ENCODE measurements around the gene SH3BP5. TPM values are rescaled to one million over a fixed set of nuclear protein-coding genes. Genes with fewer than 3 reads are reported as not detected.

The SH3BP5 gene
- total RNA-seq, 2 experiments from 2014 or later, result 15.1 to 31.3 TPM

- TF ChIP-seq, protein P1, sequence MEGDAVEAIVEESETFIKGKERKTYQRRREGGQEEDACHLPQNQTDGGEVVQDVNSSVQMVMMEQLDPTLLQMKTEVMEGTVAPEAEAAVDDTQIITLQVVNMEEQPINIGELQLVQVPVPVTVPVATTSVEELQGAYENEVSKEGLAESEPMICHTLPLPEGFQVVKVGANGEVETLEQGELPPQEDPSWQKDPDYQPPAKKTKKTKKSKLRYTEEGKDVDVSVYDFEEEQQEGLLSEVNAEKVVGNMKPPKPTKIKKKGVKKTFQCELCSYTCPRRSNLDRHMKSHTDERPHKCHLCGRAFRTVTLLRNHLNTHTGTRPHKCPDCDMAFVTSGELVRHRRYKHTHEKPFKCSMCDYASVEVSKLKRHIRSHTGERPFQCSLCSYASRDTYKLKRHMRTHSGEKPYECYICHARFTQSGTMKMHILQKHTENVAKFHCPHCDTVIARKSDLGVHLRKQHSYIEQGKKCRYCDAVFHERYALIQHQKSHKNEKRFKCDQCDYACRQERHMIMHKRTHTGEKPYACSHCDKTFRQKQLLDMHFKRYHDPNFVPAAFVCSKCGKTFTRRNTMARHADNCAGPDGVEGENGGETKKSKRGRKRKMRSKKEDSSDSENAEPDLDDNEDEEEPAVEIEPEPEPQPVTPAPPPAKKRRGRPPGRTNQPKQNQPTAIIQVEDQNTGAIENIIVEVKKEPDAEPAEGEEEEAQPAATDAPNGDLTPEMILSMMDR (conservative IDR thresholded peaks at IDR 0.05; ENCODE audit: low read length), result no peak
- TF ChIP-seq EZH2phosphoT487 (IDR thresholded peaks at IDR 0.05; ENCODE audit: borderline replicate concordance, low read depth, low read length), result no peak
- H3K27ac ChIP-seq (ENCODE audit: low read depth, low read length, poor library complexity, severe bottlenecking), result peak overlapping the region; percentile 60
- peak; percentile 51 for DNase-seq (ENCODE audit: low spot score)
- intact Hi-C loops (cut with micrococcal nuclease; ENCODE audit: unreplicated experiment), result no loop called here
- ChIA-PET POLR2A (interaction anchor here (0.7 to 1.8 kb wide), 10 partner anchors 9 to 207 kb away, joined by 3 to 16 read pairs (median 6); partner anchors contain the start of gene CAPN7), CTCF (ENCODE audit: unreplicated experiment) (interaction anchor here (2.2 kb wide), 1 partner anchor 11 kb away, joined by 11 read pairs; the partner anchor contains the start of gene CAPN7)
- H3K4me1 ChIP-seq (ENCODE audit: insufficient read depth, low read length, poor library complexity, severe bottlenecking), result peaks cover 43% of the 10 kb centered on the region
- peaks cover 10% of the 10 kb centered on the region; the same call in 1 of the 2 replicates for H3K79me2 ChIP-seq (ENCODE audit: insufficient read depth, low read depth, low read length)
- H3K9me3 ChIP-seq (ENCODE audit: low read length), result no peaks in the 10 kb centered on the region; the same call in 1 of the 2 replicates
- peak overlapping the region; percentile 64 for H3K4me2 ChIP-seq (ENCODE audit: low read length)
- no peak overlapping the region for H2AFZ ChIP-seq (ENCODE audit: low read length)
- H3K4me3 ChIP-seq (ENCODE audit: low read depth, low read length, poor library complexity, severe bottlenecking), result no peak overlapping the region
- H3K9me2 ChIP-seq (ENCODE audit: insufficient read depth, low read length), result no peaks in the 10 kb centered on the region
- H4K20me1 ChIP-seq (ENCODE audit: insufficient read depth, low read length), result no peaks in the 10 kb centered on the region
- H3K36me3 ChIP-seq (ENCODE audit: insufficient read depth, low read length), result peaks cover 85% of the 10 kb centered on the region
- BruUV-seq (replicated peaks), result no TSS peak
Observed at GRCh38 chr3:15217841-15218267, 114.5 kb downstream of the SH3BP5 start.

DNA sequence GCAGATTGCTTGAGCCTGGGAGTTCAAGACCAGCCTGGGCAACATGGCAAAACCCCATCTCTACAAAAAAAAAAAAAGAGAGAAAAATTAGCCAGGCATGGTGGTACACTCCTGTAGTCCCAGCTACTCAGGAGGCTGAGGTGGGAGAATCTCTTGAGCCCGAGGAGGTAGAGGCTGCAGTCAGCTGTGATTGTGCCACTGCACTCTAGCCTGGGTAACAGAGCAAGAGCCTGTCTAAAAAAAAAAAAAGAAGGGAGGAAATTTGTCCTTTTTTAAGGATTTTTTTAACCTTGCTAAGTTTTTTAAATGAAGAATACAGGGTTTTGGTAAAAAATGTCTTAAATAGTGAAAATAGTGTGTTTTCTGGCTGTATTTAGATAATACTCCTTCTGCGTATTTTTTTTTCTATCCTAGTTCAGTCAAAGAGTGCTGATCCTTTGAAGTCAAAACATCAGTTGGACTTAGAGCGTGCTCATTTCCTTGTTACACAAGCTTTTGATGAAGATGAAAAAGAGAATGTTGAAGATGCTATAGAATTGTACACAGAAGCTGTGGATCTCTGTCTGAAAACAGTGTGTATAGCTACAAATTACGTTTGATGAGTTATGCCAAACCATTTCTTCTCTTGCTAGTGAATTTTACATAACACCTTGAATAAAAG, 115.2 kb downstream of the SH3BP5 start:
- peak overlapping the region; percentile 64 for H3K4me2 ChIP-seq (ENCODE audit: low read length)
- DNase-seq (ENCODE audit: low spot score), result peak; percentile 23

More for the DNA sequence above, 115.2 kb downstream of the SH3BP5 start:
- intact Hi-C loops (cut with micrococcal nuclease; ENCODE audit: unreplicated experiment), result no loop called here
- no peak overlapping the region for H3K4me3 ChIP-seq (ENCODE audit: low read depth, low read length, poor library complexity, severe bottlenecking)
- BruUV-seq (replicated peaks), result no TSS peak
- H3K4me1 ChIP-seq (ENCODE audit: insufficient read depth, low read length, poor library complexity, severe bottlenecking), result peaks cover 43% of the 10 kb centered on the region
- no peaks in the 10 kb centered on the region; the same call in 1 of the 2 replicates for H3K9me3 ChIP-seq (ENCODE audit: low read length)
- peaks cover 85% of the 10 kb centered on the region for H3K36me3 ChIP-seq (ENCODE audit: insufficient read depth, low read length)
- ChIA-PET CTCF (ENCODE audit: unreplicated experiment) (interaction anchor here (2.2 kb wide), 1 partner anchor 11 kb away, joined by 11 read pairs; the partner anchor contains the start of gene CAPN7), POLR2A (interaction anchor here (0.7 to 1.8 kb wide), 10 partner anchors 8 to 208 kb away, joined by 3 to 16 read pairs (median 6); partner anchors contain the start of gene CAPN7)
- peaks cover 10% of the 10 kb centered on the region; the same call in 1 of the 2 replicates for H3K79me2 ChIP-seq (ENCODE audit: insufficient read depth, low read depth, low read length)
- no peak for TF ChIP-seq EZH2phosphoT487 (IDR thresholded peaks at IDR 0.05; ENCODE audit: borderline replicate concordance, low read depth, low read length)
- TF ChIP-seq, protein P1 (conservative IDR thresholded peaks at IDR 0.05; ENCODE audit: low read length), result no peak
- no peaks in the 10 kb centered on the region for H4K20me1 ChIP-seq (ENCODE audit: insufficient read depth, low read length)
- H2AFZ ChIP-seq (ENCODE audit: low read length), result no peak overlapping the region
- H3K9me2 ChIP-seq (ENCODE audit: insufficient read depth, low read length), result no peaks in the 10 kb centered on the region
- H3K27ac ChIP-seq (ENCODE audit: low read depth, low read length, poor library complexity, severe bottlenecking), result peak overlapping the region; percentile 60
